ENCODE data around the gene CCDC121.

Gene CCDC121

DNA sequence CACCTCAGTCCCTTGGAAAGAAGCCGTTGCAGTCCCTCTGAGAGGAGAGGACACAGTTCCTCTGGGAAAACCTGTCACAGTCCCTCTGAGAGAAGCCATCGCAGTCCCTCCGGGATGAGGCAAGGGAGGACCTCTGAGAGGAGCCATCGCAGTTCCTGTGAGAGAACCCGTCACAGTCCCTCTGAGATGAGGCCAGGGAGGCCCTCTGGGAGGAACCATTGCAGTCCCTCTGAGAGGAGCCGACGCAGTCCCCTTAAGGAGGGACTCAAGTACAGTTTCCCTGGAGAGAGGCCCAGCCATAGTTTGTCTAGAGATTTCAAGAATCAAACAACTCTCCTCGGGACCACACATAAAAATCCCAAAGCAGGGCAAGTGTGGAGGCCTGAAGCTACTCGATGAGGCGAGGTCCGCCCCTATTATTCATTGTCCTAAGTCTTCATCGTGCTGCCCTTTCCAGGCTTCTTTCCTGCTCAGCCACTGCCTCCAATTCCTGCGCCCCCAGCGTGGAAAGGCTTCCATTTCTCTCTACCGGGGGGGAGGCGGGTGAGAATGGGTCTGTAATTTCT lies 46.6 kb downstream of the CCDC121 start:
- no peak for TF ChIP-seq CTCF (IDR thresholded peaks at IDR 0.05; ENCODE audit: low read depth, low read length, missing control alignments)
- H3K4me3 ChIP-seq (replicated peaks; ENCODE audit: low read depth, low read length): peak overlapping the region; percentile 91
- no peak for DNase-seq (ENCODE audit: extremely low read depth, low read depth)

DNA sequence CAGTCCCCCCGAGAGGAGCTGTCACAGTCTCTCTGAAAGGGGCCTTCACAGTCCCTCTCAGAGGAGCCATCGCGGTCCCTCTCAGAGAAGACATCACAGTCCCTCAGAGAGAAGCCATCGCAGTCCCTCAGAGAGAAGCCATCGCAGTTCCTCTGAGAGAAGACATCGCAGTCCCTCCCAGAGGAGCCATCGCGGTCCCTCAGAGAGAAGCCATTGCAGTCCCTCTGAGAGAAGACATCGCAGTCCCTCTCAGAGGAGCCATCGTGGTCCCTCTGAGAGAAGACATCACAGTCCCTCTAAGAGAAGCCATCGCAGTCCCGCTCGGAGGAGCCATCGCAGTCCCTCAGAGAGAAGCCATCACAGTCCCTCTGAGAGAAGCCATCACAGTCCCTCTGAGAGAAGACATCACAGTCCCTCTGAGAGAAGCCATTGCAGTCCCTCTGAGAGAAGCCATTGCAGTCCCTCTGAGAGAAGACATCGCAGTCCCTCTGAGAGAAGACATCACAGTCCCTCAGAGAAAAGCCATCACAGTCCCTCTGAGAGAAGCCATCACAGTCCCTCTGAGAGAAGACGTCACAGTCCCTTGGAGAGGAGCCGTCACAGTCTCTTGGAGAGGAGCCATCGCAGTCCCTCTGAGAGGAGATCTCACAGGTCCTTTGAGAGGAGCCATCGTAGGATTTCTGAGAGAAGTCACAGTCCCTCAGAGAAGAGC lies 47.2 kb downstream of the CCDC121 start:
- H3K4me3 ChIP-seq (replicated peaks; ENCODE audit: low read depth, low read length): no peak overlapping the region
- DNase-seq (ENCODE audit: extremely low read depth, low read depth): no peak
- no peak for TF ChIP-seq CTCF (IDR thresholded peaks at IDR 0.05; ENCODE audit: low read depth, low read length, missing control alignments)
